Myometrial cell (primary cell): ENCODE measurements around the gene HRH4. TPM values are rescaled to one million over a fixed set of nuclear protein-coding genes. Genes with fewer than 3 reads are reported as not detected.

Source experiments
- total RNA-seq: library from RNA; depleted of rRNA; stranded (reverse); fragments of >200 nt; gene quantifications from 2 replicates; pipeline ENCODE4 v1.2.3, GENCODE V29; 2015

The HRH4 gene
- not detected in 2 replicates for total RNA-seq

GRCh38 chr18:24460388-24460787, at the start of gene HRH4:
Gene HRH4 (plus strand): TSS chr18:24460637. CDS start chr18:24460729, 92 bp downstream.

GRCh38 chr18:24426398-24427294, 33.8 kb upstream of the HRH4 start, which contains the start of gene IMPACT:
Gene IMPACT (plus strand): TSS chr18:24426670. CDS start chr18:24426757, 87 bp downstream.

Other genes with a start within 250 kb of the HRH4 start
- gene OSBPL1A, start 62.8 kb upstream of the HRH4 start, total RNA-seq = 16.8 and 20.2 TPM in 2 replicates
- gene IMPACT, start 34.0 kb upstream of the HRH4 start, total RNA-seq = 19.6 and 22.9 TPM in 2 replicates